HG02870 (cell line): ENCODE results near the gene CD74.

Experiments
- ATAC-seq: cut with Tn5 transposase; IDR thresholded peaks from one replicate; pipeline ENCODE4 v1.9.1; 2021; ENCODE audit warnings: mild to moderate bottlenecking, moderate library complexity; ENCODE audit not compliant: unreplicated experiment

Gene CD74

GRCh38 chr5:150397782-150398721, 14.7 kb downstream of the CD74 start:
- ATAC-seq = no peak

GRCh38 chr5:150397146-150397781, 15.4 kb downstream of the CD74 start:
- ATAC-seq = no peak

- ATAC-seq = no peak
Measured at GRCh38 chr5:150396267-150396666, 16.4 kb downstream of the CD74 start.

GRCh38 chr5:150395688-150395975, 17.1 kb downstream of the CD74 start:
- no peak for ATAC-seq

GRCh38 chr5:150394912-150395687, 17.6 kb downstream of the CD74 start:
- no peak for ATAC-seq

GRCh38 chr5:150394131-150394530, 18.6 kb downstream of the CD74 start:
- ATAC-seq = peak; percentile 62

GRCh38 chr5:150393096-150393645, 19.5 kb downstream of the CD74 start:
- no peak for ATAC-seq

- ATAC-seq = no peak
Measured at GRCh38 chr5:150392680-150393079, 20.0 kb downstream of the CD74 start.

- ATAC-seq = no peak
Measured at GRCh38 chr5:150391986-150392385, 20.7 kb downstream of the CD74 start.

- no peak for ATAC-seq
Measured at GRCh38 chr5:150391064-150391834, 21.5 kb downstream of the CD74 start.

- ATAC-seq = no peak
Measured at GRCh38 chr5:150389531-150390266, 23.0 kb downstream of the CD74 start.

- ATAC-seq = no peak
Measured at GRCh38 chr5:150386024-150386855, 26.5 kb downstream of the CD74 start.

- no peak for ATAC-seq
Measured at GRCh38 chr5:150384701-150385100, 28.0 kb downstream of the CD74 start.

GRCh38 chr5:150377964-150378694, 34.6 kb downstream of the CD74 start:
- no peak for ATAC-seq

- ATAC-seq = no peak
Measured at GRCh38 chr5:150376799-150377771, 35.6 kb downstream of the CD74 start.

GRCh38 chr5:150374651-150375050, 38.1 kb downstream of the CD74 start:
- no peak for ATAC-seq

GRCh38 chr5:150372639-150373038, 40.1 kb downstream of the CD74 start:
- ATAC-seq = no peak
